ENCODE measurements around the gene UBL3.

GRCh38 chr13:29887686-29888085 is 37.3 kb upstream of the UBL3 start:
- no peak for TF ChIP-seq CTCF (IDR thresholded peaks at IDR 0.05)
- TF ChIP-seq POLR2A (IDR thresholded peaks at IDR 0.05): no peak

Measured in Peyer's patch (tissue), 4 donors.